Upper lobe of left lung (tissue), 4 donors: ENCODE data around the gene MMP11.

Source experiments
- CTCF ChIP-seq, 6 experiments: fragments of 450-650 bp in 4 of 6; fragments of 200-600 bp in 2 of 6; sonication (generic) in 2 of 6; IDR thresholded peaks; one replicate each; pipeline ENCODE4 v1.5.1; 2016 to 2019; ENCODE audit warnings: antibody characterized with exemption in 6 of 6
- EP300 ChIP-seq, 4 donors: sonication (generic); formaldehyde crosslinking; IDR thresholded peaks; one replicate each; pipeline ENCODE4 v1.5.1; 2017; ENCODE audit warnings: antibody characterized with exemption in 4 of 4, control low read depth in 2 of 4
- POLR2A ChIP-seq, 4 donors: fragments of 450-650 bp; IDR thresholded peaks; one replicate each; pipeline ENCODE4 v1.5.1; 2016 to 2017; ENCODE audit warnings: antibody characterized with exemption in 4 of 4, mild to moderate bottlenecking in 2 of 4
- POLR2AphosphoS5 ChIP-seq, 2 donors: sonication (generic); formaldehyde crosslinking; IDR thresholded peaks; one replicate each; pipeline ENCODE4 v1.5.1; 2017; ENCODE audit warnings: antibody characterized with exemption in 2 of 2

- no peak for TF ChIP-seq CTCF (IDR thresholded peaks at IDR 0.05)
- TF ChIP-seq POLR2A (IDR thresholded peaks at IDR 0.05), result no peak
- TF ChIP-seq EP300 (IDR thresholded peaks at IDR 0.05), result no peak
- no peak for TF ChIP-seq POLR2AphosphoS5 (IDR thresholded peaks at IDR 0.05)
These were observed 15.8 kb upstream of the MMP11 start for GRCh38 chr22:23756891-23757290.
